ENCODE measurements around the gene ZNF474.

ZNF474 gene

GRCh38 chr5:122181863-122182262 lies 52.5 kb downstream of the ZNF474 start:
- no peak for DNase-seq (ENCODE audit: low spot score)

DNA sequence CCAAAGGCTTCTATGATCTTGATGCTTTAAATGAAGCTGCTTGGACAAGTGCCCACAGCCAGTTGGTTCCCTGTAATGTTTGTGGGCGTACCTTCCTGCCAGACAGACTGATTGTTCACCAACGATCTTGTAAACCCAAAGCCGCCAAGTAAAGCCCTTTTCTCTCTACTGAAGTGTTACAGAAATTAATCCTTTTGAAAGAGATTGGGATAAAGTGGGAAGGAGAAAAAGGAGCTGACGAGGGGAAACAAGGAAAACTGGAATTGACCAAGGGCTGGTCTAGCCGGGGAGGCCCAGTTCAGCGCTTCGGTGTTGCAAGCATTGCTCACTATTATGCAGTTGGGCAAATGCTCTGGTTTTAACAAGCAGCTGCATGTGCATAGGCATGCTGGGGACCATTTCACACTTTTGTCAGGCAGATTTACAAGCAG lies 53.2 kb downstream of the ZNF474 start:
- no peak for DNase-seq (ENCODE audit: low spot score)

- no peak for DNase-seq (ENCODE audit: low spot score)
Measured at GRCh38 chr5:122183098-122183787, 53.9 kb downstream of the ZNF474 start.

- no peak for DNase-seq (ENCODE audit: low spot score)
Measured at GRCh38 chr5:122183788-122184170, 54.4 kb downstream of the ZNF474 start.

DNA sequence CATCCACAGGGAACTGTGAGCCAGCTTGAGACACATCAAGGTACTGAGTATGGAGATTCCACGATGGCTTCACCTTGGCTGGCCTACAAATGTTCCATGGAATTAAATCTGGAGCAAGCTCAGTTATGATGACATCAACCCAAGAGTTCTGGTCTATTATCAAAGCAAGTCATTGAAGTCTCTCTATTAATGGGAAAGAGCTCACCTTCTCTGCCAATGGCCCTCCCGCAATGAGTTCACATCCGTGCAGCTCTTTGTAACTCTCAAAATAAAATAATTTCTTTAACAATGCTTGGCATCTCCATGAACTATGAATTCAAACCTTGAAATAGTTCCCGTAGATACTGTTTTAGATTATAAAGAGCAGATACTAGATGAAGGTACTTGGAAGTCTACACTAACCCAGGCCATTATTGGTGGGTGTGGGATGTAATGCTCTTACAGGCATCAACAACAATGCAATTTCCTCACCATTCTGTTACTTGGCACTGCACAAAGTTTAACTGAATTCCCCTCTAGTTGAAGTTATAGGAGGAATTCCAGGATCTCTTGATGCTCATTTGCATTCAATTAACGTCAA lies 55.4 kb downstream of the ZNF474 start:
- no peak for DNase-seq (ENCODE audit: low spot score)

DNA sequence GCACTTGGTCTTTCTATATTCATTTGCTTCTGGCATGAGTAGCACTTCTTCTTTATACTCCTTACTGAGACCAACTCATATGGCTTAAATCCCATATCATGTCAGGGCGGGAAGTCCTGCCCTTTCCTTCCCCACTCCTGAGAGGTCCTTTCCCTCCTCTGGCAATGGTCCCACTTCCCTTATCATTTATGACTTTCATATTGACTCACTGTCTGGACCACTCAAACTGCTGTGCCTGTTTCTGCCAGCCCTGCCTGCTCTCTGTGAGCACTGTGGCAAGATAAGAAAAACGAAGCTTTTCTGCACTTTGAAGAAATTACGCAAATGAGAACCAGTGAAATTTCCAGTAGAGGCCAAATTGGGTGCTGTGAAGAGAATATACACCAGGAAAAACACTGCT lies 58.1 kb downstream of the ZNF474 start:
- no peak for DNase-seq (ENCODE audit: low spot score)

DNA sequence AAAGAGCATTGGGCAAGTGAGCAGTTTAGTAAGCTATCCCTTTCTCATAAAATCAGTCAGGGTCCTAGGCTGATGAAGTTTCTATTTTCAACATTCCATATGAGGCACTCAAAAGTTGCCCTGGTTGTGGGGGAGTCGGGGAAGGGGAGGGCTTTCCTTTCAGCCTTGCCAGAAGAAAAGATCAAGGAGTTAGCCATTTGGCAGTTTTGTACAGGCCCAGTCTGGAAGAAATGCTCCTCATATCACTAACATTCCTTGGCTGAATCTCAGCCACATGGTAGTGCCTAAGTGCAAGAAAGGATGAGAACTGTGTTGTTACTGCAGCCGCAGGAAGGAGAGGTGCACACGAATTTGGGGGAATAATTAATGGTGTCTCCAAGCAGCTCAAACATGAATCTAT lies 60.8 kb downstream of the ZNF474 start:
- DNase-seq (ENCODE audit: low spot score) = no peak

DNA sequence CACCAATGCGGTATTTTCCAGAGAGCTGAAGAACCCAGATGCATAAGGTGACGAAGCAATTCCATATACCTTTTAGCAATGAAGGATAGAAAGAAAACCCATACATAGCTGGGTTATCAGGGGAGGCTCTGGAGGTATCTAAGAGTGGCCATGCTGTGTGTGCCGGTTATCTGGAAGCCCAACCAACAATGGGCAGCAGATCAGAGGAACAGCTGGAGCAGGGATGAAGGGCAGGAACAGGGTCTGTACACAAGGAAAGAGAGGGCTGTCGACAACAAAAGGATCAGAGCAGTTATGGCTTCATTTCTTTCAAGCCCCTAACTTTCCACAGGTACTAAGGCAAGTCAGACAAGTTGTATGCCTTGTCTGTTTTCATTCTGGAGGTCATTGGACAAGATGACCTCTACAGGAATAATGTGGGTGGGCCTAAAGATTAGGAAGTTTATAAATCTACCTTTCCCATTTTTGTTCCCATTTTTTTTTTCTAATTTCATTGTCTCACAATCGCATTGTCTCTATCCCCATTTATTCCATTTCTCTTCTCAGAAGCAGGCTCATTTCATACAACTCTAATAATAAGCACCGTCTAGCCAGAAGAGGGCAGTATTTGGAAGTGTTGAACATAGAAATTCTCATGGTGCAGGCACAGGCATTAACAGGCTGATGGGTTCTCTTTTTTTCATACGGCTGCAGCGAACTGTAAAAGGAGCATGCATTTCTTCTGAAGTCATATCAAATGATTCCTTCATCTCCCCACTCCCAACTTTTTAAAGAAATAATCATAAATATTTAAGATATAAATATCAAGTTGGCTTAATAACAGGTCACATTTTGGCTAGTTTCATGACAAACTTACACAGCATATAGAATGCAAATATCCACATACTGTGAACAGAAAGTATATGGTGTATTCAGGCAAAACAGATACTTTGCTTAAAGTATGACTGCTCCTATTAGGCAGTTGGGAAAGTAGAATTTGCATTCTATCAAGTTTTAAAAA lies 63.5 kb downstream of the ZNF474 start:
- peak; percentile 70 for DNase-seq (ENCODE audit: low spot score)

- DNase-seq (ENCODE audit: low spot score) = peak; percentile 68
Measured at GRCh38 chr5:122195802-122196394, 66.6 kb downstream of the ZNF474 start.

- DNase-seq (ENCODE audit: low spot score) = no peak
Measured at GRCh38 chr5:122199146-122199545, 69.8 kb downstream of the ZNF474 start.

GRCh38 chr5:122200450-122200849 lies 71.1 kb downstream of the ZNF474 start:
- no peak for DNase-seq (ENCODE audit: low spot score)

GRCh38 chr5:122200865-122201264 lies 71.5 kb downstream of the ZNF474 start:
- no peak for DNase-seq (ENCODE audit: low spot score)

- no peak for DNase-seq (ENCODE audit: low spot score)
Measured at GRCh38 chr5:122201365-122201764, 72.0 kb downstream of the ZNF474 start.

DNA sequence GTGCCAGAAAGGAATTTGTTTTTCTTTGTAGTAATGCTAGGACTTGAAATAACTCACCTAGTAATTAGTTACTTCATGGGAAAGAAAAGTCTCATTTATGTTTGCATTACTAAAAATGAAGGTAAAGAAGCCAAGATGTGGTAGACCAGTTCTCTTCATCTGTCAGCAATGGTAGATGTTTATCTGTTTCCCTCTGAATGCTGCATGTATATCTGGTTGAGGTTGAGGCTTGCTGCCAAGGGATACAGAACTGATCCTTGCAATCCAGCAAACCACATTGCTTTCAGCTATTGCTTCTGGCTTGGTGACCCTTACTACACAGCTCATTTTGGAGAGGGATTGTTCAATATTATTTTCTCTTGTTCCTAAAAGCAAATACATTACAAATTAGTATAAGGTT lies 73.6 kb downstream of the ZNF474 start:
- DNase-seq (ENCODE audit: low spot score) = no peak
